ENCODE results near the gene SLC34A2.
"Not testable (repeated sequence)": the region's sequence is repeated elsewhere in the genome, so short reads cannot be mapped to it uniquely, and the experiment has no call there.

The SLC34A2 gene, protein sequence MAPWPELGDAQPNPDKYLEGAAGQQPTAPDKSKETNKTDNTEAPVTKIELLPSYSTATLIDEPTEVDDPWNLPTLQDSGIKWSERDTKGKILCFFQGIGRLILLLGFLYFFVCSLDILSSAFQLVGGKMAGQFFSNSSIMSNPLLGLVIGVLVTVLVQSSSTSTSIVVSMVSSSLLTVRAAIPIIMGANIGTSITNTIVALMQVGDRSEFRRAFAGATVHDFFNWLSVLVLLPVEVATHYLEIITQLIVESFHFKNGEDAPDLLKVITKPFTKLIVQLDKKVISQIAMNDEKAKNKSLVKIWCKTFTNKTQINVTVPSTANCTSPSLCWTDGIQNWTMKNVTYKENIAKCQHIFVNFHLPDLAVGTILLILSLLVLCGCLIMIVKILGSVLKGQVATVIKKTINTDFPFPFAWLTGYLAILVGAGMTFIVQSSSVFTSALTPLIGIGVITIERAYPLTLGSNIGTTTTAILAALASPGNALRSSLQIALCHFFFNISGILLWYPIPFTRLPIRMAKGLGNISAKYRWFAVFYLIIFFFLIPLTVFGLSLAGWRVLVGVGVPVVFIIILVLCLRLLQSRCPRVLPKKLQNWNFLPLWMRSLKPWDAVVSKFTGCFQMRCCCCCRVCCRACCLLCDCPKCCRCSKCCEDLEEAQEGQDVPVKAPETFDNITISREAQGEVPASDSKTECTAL

DNA sequence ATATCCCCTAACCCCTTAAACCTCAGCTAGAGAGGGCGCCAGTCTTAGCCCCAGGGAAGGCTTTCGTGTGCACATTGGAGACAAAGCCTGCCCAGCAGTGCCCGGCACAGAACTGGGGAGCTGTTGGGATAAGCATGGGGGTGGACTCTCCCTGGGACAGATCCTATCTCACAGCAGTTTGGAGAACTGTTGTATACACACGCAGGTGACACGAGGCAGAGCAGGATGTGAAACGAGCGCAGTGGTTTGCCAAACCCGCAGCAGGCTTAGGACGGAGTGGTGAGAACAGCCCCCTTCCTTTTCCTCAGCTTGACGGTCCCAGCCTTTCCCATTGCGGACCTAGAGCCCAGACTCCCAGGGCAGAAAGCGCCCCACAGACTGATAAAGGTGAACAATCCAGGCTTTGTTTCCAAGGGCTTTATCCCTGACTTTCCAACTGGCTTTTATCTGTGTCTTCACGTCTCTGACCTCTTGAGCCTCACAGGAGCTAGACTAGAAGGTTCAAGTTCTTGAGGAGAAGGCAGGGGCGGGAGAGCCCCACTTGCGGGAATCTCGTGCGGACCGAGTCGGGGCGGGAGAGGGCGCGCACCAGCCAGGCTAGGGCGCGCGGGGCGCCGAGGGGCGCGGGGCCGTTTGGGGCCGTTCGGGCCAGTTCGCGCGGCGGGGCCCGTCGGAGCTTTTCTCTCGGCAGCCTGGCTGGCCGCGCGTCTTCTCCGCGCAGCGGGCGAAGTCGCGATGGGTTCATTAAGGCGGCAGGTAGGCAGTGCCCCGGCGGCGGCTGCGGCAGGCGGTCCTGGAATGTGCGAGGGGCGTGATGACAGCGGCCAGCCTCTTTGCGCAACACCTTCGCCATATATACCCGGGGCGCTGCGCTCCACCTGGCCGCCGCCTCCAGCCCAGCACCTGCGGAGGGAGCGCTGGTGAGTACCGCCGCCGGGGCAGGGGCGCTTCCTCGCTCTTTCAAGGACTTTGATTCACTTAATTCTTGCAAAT is at the start of gene SLC34A2:
SLC34A2 (plus strand) TSS at position 881 of the 993 bp plus-strand sequence. CDS start 6,650 bp downstream, outside the sequence.
- no peak for DNase-seq

DNA sequence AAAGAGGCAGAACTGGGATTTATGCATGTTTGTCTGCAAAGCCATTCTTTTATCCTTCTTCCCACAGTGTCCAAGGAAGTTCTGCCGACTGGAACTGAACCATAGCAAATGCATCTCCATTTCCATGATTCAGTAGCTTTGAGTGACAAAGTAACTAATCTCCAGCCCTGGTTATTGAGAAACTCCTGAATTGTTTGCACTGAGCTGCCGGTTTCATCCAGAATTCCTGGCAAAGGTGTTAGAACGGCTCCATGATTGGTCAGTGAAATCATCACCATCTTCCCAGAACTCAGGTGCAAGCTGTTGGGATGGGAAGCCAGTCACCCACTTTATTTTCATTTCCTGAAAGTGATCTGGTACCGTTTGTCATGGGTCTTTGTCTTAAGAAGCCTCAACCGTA is 47.0 kb upstream of the SLC34A2 start:
- DNase-seq = no peak

DNA sequence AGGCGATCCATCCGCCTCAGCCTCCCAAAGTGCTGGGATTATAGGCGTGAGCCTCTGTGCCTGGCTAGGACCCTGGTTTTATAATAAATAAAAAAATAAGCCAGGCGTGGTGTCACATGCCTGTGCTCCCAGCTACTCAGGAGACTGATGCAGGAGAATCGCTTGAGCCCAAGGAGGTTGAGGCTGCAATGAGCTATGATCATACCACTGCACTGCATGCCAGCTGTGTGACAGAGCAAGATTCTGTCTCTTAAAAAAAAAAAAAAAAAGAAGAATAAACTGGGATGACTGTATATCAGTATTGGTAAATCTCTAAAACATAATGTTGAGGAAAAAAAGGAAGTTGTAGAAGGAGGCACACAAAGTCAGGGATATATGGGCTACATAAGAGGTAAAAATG is 45.7 kb upstream of the SLC34A2 start:
- no peak for DNase-seq

DNA sequence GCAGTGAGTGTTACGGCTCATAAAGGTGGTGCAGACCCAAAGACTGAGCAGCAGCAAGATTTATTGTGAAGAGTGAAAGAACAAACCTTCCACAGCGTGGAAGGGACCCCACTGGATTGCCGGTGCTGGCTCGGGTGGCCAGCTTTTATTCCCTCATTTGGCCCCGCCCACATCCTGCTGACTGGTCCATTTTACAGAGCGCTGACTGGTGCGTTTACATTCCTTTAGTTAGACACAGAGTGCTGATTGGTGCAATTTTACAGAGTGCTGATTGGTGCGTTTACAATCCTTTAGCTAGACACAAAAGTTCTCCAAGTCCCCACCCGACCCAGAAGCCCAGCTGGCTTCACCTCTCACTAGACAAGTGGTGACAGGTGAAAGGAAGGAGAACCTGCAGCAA is 42.0 kb upstream of the SLC34A2 start:
- not testable (repeated sequence) for DNase-seq

DNA sequence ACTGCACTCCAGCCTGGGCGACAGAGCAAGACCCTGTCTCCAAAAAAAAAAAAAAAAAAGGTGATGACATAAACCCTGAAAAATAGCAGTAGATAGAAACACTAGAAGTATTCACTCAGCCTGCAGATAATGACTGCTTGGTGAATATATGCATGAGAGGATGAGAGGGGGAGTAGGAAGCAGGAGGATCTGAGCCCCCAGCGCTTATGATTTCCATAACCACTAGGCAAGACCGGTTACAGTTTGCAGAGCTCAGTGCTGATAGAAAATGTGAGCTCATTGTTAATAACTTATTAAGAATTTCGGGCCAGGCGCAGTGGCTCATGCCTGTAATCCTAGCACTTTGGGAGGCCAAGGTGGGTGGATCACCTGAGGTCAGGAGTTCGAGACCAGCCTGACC is 40.8 kb upstream of the SLC34A2 start:
- DNase-seq = no peak

DNA sequence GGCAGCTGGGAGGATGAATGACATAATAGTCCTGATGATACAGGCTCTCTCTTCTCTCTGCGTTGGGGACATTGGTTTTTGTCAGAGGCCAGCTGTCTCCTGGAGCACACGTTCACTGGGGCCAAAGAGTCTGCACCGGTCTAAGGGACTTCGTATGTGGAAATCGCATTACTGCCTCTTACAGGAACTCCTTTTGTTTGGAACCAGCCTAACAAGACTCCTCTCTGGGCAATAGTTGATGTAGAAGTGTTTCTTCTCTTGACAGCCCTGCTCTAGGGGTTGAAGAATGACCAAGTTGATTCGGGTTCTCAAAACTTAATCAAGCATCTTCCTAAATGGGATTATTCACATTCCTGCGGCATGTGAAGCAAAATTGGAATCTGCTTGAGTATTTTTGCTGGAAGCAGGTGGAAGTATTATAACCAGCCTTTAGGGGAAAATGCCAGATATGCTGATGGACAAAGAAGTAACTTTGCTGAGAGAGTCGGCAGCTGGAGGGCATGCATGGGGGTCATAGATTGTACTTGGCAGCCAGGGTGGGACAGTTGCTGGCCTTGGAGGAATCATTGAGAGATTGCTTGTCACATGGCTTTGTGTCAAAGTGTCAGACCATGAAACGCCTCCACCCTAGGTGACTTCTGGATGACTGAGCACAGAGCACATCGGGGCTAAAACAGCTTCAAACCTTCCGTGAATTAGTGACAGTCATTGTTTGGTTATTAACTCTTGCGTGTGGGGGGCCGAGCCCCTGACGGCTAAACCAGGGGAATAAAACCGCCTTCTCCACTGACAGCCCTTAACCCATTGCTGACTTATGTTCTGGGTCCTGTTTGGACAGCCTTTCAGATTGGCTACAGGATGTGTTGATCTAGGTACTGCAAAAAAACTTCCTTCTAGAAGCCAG is 34.4 kb upstream of the SLC34A2 start:
- no peak for DNase-seq

DNA sequence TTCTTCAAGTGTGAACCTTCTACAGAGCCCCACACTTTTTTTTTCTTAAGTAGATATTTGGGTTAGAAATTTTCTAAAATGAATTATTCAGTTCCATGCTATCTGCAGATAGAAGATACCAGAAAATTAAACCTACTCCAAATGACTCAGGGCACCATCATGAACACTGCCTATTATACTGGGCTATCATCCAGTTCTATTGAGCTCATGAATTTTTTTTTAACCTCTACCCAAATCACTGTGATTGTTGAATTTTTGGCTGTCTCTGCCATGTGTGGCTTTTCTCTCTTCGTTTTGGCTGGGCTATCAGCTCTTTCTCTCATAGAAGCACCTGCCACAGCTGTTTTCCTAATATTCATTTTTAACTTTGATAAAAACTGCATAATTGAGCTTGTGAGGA is 31.0 kb upstream of the SLC34A2 start:
- no peak for DNase-seq

DNA sequence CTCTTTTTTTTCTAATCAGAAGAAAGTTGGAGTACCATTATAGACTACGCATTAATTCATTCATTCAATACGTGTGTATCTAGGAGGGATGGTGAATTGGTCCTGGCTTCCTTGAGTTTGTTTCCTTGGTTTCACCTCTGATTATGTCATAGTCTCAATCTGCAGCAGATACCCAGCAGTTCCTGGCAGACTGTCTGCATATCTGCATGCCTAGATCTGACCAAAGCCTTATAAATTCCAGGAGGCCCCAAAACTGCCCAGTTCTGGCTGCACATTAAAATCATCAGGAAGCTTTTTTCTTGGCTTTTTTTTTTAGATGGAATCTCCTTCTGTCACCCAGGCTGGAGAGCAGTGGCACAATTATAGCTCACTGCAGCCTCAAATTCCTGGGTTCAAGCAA is 27.2 kb upstream of the SLC34A2 start:
- no peak for DNase-seq

DNA sequence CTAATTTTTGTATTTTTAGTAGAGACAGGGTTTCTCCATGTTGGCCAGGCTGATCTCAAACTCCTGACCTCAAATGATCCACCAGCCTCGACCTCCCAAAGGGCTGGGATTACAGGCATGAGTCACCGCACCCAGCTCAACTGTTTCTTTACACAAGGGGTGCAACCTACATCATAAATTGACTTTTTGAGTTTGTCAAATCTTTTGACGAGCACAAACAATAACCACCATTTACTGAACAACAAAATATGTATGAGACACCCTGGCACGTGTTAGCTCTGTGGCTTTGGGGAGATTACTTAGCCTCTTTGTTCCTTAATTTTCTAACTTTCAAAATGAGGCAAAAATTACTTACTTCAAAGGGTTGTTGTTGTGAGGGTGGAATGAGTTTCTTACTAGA is 23.5 kb upstream of the SLC34A2 start:
- DNase-seq = no peak

DNA sequence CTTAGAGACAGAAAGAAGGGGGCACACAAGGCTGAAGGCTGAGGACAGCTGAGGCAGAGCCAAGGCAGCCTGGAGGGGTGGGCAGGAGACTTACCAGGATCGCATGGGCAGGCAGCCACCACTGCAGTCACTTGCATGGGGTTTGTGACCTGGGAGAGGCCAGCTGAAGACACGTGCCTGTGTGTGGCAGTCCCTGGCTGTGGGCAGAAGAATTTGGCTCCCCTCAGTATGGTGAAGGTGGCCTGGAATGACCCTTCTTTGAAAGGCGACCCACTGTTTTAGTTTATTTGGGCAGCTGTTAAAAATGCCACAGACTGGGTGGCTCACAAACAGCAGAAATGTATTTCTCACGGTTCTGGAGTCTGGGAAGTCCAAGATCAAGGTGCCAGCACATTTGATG is 22.1 kb upstream of the SLC34A2 start:
- no peak for DNase-seq

DNA sequence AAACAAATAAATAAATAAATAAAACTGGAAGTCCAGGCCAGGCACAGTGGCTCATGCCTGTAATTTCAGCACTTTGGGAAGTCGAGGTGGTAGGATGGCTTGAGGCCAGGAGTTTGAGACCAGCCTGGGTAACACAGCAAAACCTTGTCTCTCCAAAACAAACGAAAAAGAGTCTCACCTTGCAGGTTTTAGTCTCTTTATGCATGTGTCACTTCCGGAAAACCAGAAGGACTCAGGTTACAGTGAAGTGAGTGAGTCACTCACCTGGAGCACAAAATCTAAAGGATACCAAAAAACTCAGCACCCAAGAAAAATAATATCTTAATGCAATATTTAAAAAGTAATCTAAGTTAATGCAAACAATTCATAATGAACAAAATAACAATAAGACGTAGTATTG is 20.1 kb upstream of the SLC34A2 start:
- DNase-seq = no peak

DNA sequence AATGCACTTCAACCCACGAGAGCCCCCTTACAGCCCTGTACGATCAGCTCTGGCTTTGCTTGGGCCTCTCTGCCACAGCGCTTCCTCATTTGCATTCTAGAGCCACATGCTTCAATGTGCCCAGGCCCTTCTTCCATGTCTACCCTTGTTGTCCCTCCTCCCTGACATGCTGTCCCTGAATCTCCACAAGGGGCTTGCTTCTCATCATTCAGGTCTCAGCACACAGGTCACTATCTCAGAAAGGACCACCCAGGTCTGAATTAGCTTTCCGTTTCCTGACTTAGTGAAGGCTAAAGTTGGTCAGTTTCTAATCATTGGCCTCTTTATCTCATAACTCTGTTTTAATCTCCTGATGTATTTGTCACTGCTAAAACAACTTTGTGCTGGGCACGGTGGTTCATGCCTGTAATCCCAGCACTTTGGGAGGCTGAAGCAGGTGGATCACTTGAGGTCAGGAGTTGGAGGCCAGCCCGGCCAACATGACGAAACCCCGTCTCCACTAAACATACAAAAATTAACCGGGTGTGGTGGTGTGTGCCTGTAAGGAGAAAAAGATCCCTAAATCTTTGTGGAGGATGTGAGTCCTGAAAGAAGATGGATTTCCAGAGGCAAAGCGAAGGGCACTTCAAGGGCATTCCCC is 17.9 kb upstream of the SLC34A2 start:
- DNase-seq = no peak

DNA sequence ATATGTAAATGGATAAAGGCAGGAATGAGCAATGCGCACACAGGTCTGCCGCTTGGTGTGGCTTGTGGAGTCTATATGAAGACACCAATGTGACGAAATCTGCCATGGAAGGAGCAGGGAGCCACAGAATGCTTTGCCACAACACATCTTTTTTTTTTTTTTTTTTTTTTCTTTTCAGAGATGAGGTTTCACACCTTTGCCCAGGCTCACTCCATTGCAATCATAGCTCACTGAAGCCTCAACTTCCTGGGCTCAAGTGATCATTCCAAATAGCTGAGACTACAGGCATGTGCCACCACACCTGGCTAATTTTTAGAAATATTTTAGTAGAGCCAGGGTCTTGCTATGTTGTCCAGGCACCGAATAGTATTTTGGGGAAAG is 17.4 kb upstream of the SLC34A2 start:
- no peak for DNase-seq

DNA sequence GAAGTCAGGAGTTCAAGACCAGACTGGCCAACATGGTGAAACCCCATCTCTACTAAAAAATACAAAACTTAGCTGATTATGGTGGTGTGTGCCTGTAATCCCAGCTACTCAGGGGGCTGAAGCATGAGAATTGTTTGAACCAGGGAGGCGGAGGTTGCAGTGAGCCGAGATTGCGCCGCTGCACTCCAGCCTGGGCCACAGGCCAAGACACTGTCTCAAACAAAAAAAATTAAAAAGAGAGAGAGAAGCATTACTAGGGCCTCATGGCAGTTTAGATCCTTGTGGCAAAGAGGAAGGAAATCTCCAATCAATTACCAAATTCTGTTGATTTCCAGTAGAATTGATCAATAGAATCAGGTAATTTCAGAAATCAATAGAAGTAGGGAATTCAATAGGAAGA is 16.8 kb upstream of the SLC34A2 start:
- no peak for DNase-seq

DNA sequence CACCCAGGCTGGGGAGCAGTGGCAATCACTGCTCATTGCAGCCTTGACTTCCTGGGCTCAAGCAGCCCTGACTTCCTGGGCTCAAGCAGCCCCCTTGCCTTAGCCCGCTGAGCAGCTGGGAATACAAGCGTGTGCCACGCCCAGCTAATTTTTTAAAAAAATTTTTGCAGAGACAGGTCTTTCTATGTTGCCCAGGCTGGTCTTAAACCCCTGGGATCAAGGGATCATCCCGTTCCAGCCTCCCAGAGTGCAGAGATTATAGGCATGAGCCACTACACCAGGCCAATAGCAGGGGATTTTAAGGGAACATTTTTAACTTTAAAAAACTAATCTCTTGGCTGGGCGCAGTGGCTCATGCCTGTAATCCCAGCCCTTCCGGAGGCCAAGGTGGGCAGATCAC is 5.3 kb upstream of the SLC34A2 start:
- no peak for DNase-seq

DNA sequence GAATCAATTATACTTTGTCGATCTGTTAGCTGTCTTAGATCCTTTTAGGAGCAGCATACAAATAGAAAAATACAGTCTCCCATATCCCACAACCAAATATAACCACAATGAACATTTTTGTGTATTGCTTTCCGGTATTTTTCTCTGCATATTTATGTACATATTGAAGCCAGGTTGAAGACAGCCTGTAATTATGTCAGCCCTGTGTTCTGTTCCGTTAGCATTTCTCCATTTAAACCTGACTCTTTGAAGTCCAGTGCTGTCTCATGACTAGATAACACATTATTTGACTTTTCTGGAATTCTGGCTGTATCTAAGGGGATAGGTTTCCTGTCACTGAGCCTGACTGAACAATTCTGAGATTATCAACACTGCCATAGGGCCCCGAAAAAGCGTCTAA is 4.0 kb upstream of the SLC34A2 start:
- DNase-seq = no peak

DNA sequence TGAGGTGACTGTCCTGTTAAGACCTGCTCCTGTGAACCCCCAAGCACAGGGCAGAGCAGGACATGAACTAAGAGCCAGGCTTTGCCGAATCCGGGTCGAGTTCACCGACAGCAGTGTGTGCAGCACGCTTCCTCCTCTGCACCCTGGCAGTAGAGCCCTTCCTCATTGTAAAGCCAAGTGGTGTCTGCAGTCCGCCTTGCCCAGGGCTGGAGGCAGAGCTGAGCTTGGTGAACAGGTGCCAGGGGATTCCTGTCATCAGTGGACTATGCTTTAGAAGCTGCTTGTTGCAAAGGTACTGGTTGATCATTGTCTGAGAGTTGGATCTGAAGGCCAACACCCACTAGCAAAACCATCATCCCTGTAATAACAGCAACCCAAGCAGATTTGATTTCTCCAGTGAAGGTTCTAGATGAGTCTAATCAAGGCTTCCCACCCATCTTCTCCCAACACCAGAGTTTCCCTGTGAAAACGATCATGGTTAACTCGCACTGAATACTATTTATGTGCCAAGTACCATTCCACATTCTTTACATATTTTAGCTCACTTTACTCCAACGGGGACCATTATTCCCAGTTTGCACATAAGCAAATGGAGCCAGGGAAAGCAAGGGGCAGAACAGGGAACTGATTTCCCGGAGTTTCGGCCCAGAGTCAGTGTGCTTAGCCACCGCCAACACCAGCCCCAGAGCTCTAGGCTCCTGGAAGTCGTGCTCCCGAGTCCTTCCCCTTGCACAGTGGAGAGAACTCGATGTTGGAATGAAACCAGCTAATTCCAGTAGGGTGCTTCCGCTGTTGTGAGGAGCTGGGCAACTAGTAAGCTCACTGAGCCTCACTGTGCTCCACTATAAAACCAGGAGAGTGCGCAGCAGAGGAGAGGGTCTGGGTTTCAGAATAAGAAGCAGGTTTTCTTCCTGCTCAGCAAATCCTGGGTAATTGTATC is 1.4 kb upstream of the SLC34A2 start:
- no peak for DNase-seq

DNA sequence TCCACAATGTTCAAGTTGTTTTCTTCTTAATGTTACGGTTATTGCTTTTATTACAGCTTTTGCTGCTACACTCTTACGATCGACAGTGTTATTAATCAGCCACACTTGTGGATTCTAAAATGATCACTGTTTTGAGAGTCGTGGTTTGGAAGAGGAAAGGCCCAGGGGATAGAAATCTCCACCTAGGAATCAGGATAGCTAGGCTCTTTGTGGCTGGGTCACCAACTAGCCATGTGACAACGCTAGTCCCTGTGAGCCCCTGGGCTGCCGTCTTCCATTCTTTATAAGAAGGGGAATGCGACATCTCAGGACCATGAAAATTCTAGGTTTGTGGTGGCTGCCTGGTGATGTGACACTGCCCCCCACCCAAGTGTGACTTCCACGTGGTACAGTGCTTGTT is 380 bp downstream of the SLC34A2 start:
- no peak for DNase-seq

DNA sequence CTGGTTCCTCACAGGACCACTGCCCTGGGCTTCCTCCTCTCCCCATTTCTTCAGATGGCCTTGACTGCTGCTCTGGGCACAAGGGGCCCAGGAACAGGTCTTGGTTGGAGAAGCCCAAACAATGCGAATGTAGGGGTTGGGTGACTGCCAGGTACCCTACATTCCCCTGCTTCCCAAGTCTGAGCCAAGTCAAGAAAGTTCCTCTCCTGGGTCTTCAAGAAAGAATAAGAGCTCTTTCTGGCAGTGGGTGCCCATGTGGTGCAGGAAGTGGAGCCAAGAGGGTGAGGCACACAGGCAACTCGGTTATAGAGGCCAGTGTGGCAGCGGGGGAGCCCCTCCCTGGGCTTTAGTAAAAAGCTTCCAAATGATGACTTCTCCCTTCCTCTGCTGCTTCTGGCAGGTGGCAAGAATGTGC is 2.7 kb downstream of the SLC34A2 start:
- DNase-seq = no peak

DNA sequence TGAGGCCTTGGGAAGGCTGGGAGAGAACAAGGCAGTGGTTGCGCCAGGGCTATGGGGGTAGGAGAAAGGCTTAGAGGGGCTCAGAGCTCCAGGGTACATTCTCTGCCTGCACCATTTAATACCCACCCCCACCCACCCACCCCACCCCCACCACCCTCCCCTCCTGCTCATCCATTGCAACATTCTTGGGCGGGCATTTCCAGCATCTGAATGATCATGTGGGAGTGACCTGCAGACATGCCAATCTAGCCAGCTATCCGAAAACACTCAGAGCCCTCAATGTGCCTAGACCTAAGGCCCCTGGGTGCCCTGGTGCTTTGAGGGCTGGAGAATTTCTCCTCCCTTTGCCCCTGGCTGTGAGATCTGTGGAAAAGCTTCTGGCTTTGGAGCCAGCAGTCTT is 3.1 kb downstream of the SLC34A2 start:
- no peak for DNase-seq

DNA sequence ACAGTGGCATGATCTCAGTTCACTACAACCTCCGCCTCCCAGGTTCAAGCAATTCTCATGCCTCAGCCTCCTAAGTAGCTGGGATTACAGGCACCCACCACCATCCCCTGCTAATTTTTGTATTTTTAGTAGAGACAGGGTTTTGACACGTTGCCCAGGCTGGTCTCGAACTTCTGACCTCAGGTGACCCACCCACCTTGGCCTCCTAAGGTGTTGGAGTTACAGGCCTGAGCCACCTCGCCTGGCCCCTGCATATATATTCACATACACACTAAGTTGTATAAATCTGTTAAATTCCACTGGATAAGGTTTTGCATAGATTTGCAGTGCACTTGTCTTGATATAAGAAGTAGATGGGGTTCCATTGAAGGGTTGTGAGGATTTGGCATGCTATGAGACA is 5.8 kb downstream of the SLC34A2 start:
- DNase-seq = not testable (repeated sequence)
